Measurements from ENCODE around the gene SRRM4. TPM values are rescaled to one million over a fixed set of nuclear protein-coding genes. Genes with fewer than 3 reads are reported as not detected.

Gene SRRM4
- total RNA-seq, 1 experiment from 2014 or later = 0.96 TPM

DNA sequence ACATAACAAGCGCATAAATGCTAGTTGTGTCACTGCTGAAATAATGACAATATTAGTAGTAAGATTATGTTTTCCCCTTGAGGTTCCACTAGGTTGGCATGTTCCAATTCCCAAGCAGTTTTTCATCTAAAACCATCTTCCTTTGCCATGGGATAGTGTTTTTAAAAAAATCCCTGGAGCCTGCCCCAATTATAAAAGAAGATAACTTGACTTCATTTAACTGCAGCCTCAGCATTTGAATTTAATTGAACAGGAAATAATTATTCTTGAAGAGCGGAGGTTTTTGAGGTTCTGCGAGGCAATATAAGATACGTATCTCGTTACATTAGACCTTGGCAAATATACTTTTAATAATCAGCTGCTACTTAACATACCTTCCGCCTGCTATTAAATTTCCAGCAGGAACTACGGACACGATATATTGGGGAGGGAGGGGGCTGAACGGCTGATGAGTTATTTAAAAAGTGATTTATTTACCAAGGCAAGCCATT lies 132.2 kb downstream of the SRRM4 start (continued):
- no peak for TF ChIP-seq RORB (CRISPR knock-in tag; IDR thresholded peaks at IDR 0.05)

DNA sequence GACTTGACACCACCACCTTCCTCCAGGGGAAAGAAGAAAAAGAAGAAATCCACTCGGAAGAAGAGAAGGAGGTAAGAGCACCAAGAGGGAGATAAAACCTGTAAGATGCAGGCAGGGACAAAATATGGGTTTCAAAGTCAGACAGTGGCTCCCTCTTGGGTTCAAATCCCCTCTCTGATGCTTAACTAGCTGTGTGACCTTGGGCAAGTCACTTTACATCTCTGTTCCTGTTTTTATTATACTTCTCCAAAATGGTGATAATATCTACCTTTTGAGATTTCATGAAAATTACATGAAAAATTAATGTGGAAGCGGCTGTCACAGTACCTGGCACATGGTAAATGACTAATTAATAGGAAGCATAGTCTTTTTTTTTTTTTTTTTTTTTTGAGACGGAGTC lies 133.0 kb downstream of the SRRM4 start:
- POLR2A ChIA-PET = no interaction called here
- peaks cover 23% of the 10 kb centered on the region for H3K9me3 Mint-ChIP-seq
- no peak for DNase-seq (ENCODE audit: low spot score)
- TF ChIP-seq, protein P1, sequence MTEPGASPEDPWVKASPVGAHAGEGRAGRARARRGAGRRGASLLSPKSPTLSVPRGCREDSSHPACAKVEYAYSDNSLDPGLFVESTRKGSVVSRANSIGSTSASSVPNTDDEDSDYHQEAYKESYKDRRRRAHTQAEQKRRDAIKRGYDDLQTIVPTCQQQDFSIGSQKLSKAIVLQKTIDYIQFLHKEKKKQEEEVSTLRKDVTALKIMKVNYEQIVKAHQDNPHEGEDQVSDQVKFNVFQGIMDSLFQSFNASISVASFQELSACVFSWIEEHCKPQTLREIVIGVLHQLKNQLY (CRISPR knock-in tag; IDR thresholded peaks at IDR 0.05) = no peak
- TF ChIP-seq, protein P2, sequence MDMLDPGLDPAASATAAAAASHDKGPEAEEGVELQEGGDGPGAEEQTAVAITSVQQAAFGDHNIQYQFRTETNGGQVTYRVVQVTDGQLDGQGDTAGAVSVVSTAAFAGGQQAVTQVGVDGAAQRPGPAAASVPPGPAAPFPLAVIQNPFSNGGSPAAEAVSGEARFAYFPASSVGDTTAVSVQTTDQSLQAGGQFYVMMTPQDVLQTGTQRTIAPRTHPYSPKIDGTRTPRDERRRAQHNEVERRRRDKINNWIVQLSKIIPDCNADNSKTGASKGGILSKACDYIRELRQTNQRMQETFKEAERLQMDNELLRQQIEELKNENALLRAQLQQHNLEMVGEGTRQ (CRISPR knock-in tag; IDR thresholded peaks at IDR 0.05) = no peak
- TF ChIP-seq, protein P3, sequence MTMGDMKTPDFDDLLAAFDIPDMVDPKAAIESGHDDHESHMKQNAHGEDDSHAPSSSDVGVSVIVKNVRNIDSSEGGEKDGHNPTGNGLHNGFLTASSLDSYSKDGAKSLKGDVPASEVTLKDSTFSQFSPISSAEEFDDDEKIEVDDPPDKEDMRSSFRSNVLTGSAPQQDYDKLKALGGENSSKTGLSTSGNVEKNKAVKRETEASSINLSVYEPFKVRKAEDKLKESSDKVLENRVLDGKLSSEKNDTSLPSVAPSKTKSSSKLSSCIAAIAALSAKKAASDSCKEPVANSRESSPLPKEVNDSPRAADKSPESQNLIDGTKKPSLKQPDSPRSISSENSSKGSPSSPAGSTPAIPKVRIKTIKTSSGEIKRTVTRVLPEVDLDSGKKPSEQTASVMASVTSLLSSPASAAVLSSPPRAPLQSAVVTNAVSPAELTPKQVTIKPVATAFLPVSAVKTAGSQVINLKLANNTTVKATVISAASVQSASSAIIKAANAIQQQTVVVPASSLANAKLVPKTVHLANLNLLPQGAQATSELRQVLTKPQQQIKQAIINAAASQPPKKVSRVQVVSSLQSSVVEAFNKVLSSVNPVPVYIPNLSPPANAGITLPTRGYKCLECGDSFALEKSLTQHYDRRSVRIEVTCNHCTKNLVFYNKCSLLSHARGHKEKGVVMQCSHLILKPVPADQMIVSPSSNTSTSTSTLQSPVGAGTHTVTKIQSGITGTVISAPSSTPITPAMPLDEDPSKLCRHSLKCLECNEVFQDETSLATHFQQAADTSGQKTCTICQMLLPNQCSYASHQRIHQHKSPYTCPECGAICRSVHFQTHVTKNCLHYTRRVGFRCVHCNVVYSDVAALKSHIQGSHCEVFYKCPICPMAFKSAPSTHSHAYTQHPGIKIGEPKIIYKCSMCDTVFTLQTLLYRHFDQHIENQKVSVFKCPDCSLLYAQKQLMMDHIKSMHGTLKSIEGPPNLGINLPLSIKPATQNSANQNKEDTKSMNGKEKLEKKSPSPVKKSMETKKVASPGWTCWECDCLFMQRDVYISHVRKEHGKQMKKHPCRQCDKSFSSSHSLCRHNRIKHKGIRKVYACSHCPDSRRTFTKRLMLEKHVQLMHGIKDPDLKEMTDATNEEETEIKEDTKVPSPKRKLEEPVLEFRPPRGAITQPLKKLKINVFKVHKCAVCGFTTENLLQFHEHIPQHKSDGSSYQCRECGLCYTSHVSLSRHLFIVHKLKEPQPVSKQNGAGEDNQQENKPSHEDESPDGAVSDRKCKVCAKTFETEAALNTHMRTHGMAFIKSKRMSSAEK (CRISPR knock-in tag; IDR thresholded peaks at IDR 0.05; ENCODE audit: borderline replicate concordance) = no peak
- TF ChIP-seq, protein P4, sequence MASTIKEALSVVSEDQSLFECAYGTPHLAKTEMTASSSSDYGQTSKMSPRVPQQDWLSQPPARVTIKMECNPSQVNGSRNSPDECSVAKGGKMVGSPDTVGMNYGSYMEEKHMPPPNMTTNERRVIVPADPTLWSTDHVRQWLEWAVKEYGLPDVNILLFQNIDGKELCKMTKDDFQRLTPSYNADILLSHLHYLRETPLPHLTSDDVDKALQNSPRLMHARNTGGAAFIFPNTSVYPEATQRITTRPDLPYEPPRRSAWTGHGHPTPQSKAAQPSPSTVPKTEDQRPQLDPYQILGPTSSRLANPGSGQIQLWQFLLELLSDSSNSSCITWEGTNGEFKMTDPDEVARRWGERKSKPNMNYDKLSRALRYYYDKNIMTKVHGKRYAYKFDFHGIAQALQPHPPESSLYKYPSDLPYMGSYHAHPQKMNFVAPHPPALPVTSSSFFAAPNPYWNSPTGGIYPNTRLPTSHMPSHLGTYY (CRISPR knock-in tag; IDR thresholded peaks at IDR 0.05) = no peak
- TF ChIP-seq, protein P5, sequence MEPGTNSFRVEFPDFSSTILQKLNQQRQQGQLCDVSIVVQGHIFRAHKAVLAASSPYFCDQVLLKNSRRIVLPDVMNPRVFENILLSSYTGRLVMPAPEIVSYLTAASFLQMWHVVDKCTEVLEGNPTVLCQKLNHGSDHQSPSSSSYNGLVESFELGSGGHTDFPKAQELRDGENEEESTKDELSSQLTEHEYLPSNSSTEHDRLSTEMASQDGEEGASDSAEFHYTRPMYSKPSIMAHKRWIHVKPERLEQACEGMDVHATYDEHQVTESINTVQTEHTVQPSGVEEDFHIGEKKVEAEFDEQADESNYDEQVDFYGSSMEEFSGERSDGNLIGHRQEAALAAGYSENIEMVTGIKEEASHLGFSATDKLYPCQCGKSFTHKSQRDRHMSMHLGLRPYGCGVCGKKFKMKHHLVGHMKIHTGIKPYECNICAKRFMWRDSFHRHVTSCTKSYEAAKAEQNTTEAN (CRISPR knock-in tag; IDR thresholded peaks at IDR 0.05) = no peak
- no peak for TF ChIP-seq ZNF396 (CRISPR knock-in tag; IDR thresholded peaks at IDR 0.05; ENCODE audit: borderline replicate concordance)
- H3K4me1 Mint-ChIP-seq = peaks cover 14% of the 10 kb centered on the region
- peaks cover 22% of the 10 kb centered on the region for H3K36me3 Mint-ChIP-seq
- ATAC-seq = no peak
- H3K27me3 Mint-ChIP-seq (ENCODE audit: low read depth) = no peaks in the 10 kb centered on the region; the same call in 1 of the 2 replicates
- H3K27ac Mint-ChIP-seq = no peak overlapping the region
- no peak overlapping the region for H3K4me3 Mint-ChIP-seq
- CTCF ChIA-PET = interaction anchor here (0.8 to 1.0 kb wide), 2 partner anchors 34 to 133 kb away, joined by 3 to 4 read pairs; partner anchors contain the start of gene SRRM4

DNA sequence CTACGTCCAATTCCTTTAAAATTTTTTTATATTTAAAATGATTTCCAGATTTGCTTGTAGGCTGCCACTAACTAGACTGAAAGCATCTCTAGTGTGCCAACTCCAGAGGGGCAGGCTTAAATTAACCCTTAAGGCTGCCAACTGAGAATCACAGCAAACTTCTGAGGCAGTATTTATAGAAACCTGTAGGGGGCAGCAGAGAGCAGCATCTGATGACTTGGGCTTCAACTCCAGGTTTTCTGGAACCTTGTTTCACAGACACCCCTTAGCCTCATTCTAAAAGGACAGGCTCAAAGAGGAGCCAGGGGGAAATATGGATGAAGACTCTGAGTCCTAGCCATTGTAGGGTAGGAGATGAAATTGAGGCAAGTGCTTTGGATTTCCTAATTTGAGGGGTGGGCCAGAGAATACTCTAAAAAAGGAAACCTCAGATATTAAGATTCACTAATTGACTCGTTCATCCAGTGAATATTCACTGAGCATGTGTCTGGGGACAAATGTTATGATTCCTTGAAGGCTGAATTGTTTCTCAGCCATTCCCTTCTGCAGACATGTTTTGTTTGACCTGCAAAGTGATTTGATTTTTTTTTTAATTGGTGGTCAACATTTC lies 134.1 kb downstream of the SRRM4 start:
- ATAC-seq (peak; percentile 74), DNase-seq (ENCODE audit: low spot score) (peak; percentile 69)
- H3K36me3 Mint-ChIP-seq = peaks cover 13% of the 10 kb centered on the region
- H3K4me1 Mint-ChIP-seq = peaks cover 14% of the 10 kb centered on the region
- peaks cover 12% of the 10 kb centered on the region for H3K9me3 Mint-ChIP-seq
- H3K27me3 Mint-ChIP-seq (ENCODE audit: low read depth) = no peaks in the 10 kb centered on the region
- H3K27ac Mint-ChIP-seq = no peak overlapping the region
- POLR2A ChIA-PET = no interaction called here
- CTCF ChIA-PET = interaction anchor here (1.0 kb wide), 3 partner anchors 41 to 134 kb away, joined by 3 to 4 read pairs (median 4); partner anchors contain the start of gene SRRM4
- TF ChIP-seq, protein P1 (CRISPR knock-in tag; IDR thresholded peaks at IDR 0.05) = no peak
- TF ChIP-seq, protein P6, sequence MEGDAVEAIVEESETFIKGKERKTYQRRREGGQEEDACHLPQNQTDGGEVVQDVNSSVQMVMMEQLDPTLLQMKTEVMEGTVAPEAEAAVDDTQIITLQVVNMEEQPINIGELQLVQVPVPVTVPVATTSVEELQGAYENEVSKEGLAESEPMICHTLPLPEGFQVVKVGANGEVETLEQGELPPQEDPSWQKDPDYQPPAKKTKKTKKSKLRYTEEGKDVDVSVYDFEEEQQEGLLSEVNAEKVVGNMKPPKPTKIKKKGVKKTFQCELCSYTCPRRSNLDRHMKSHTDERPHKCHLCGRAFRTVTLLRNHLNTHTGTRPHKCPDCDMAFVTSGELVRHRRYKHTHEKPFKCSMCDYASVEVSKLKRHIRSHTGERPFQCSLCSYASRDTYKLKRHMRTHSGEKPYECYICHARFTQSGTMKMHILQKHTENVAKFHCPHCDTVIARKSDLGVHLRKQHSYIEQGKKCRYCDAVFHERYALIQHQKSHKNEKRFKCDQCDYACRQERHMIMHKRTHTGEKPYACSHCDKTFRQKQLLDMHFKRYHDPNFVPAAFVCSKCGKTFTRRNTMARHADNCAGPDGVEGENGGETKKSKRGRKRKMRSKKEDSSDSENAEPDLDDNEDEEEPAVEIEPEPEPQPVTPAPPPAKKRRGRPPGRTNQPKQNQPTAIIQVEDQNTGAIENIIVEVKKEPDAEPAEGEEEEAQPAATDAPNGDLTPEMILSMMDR (IDR thresholded peaks at IDR 0.05) = peak; percentile 80
- no peak for TF ChIP-seq FOXK1 (CRISPR knock-in tag; IDR thresholded peaks at IDR 0.05)
- TF ChIP-seq, protein P7, sequence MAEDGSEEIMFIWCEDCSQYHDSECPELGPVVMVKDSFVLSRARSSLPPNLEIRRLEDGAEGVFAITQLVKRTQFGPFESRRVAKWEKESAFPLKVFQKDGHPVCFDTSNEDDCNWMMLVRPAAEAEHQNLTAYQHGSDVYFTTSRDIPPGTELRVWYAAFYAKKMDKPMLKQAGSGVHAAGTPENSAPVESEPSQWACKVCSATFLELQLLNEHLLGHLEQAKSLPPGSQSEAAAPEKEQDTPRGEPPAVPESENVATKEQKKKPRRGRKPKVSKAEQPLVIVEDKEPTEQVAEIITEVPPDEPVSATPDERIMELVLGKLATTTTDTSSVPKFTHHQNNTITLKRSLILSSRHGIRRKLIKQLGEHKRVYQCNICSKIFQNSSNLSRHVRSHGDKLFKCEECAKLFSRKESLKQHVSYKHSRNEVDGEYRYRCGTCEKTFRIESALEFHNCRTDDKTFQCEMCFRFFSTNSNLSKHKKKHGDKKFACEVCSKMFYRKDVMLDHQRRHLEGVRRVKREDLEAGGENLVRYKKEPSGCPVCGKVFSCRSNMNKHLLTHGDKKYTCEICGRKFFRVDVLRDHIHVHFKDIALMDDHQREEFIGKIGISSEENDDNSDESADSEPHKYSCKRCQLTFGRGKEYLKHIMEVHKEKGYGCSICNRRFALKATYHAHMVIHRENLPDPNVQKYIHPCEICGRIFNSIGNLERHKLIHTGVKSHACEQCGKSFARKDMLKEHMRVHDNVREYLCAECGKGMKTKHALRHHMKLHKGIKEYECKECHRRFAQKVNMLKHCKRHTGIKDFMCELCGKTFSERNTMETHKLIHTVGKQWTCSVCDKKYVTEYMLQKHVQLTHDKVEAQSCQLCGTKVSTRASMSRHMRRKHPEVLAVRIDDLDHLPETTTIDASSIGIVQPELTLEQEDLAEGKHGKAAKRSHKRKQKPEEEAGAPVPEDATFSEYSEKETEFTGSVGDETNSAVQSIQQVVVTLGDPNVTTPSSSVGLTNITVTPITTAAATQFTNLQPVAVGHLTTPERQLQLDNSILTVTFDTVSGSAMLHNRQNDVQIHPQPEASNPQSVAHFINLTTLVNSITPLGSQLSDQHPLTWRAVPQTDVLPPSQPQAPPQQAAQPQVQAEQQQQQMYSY (CRISPR knock-in tag; IDR thresholded peaks at IDR 0.05) = 0 out of 2 replicates have a peak, but pooled peaks have one; percentile 33
- no peak overlapping the region for H3K4me3 Mint-ChIP-seq

Data from WTC11 (cell line).